Measurements from ENCODE around the gene BBOX1.

DNA sequence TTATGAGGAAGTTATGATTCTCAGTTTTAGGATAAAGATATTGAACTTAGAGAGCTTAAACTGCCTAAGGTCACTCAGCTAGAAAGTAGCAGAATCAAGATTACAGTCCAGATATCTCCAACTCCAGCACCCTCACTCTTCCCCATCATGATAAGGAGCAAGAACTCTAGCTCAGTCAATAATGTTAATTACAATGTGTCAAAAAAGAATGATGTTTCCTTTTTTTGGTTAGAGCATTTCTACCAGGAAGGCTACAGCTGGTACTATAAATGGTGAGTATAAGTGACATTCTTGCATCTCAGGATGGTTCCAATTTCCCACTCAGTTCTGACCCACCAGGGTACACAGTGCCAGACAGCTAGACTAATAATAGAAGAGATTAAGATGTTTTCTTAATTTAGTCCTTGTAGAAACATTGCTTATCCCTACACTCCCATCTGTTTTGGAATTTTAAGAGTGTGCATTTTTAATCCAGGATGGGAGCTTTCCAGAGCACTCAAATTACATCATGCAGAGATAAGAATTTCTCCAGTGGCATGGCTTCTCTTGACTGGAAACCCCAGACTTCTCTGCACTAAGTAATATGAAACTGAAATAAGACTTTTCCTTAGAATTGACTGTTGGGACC lies 21.6 kb upstream of the BBOX1 start:
- TF ChIP-seq, protein P1, sequence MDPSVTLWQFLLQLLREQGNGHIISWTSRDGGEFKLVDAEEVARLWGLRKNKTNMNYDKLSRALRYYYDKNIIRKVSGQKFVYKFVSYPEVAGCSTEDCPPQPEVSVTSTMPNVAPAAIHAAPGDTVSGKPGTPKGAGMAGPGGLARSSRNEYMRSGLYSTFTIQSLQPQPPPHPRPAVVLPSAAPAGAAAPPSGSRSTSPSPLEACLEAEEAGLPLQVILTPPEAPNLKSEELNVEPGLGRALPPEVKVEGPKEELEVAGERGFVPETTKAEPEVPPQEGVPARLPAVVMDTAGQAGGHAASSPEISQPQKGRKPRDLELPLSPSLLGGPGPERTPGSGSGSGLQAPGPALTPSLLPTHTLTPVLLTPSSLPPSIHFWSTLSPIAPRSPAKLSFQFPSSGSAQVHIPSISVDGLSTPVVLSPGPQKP (IDR thresholded peaks at IDR 0.05; ENCODE audit: borderline replicate concordance, low read depth, low read length) = no peak
- TF ChIP-seq POLR2A (IDR thresholded peaks at IDR 0.05; ENCODE audit: low read depth, low read length) = no peak
- no peak for TF ChIP-seq FOS (IDR thresholded peaks at IDR 0.05; ENCODE audit: low read depth, low read length)
- TF ChIP-seq, protein P2, sequence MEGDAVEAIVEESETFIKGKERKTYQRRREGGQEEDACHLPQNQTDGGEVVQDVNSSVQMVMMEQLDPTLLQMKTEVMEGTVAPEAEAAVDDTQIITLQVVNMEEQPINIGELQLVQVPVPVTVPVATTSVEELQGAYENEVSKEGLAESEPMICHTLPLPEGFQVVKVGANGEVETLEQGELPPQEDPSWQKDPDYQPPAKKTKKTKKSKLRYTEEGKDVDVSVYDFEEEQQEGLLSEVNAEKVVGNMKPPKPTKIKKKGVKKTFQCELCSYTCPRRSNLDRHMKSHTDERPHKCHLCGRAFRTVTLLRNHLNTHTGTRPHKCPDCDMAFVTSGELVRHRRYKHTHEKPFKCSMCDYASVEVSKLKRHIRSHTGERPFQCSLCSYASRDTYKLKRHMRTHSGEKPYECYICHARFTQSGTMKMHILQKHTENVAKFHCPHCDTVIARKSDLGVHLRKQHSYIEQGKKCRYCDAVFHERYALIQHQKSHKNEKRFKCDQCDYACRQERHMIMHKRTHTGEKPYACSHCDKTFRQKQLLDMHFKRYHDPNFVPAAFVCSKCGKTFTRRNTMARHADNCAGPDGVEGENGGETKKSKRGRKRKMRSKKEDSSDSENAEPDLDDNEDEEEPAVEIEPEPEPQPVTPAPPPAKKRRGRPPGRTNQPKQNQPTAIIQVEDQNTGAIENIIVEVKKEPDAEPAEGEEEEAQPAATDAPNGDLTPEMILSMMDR (conservative IDR thresholded peaks at IDR 0.05; ENCODE audit: low read depth, low read length) = no peak
- TF ChIP-seq RFX5 (IDR thresholded peaks at IDR 0.05; ENCODE audit: low read depth, low read length) = no peak
- TF ChIP-seq MXI1 (IDR thresholded peaks at IDR 0.05; ENCODE audit: borderline replicate concordance, low read depth, low read length) = no peak
- TF ChIP-seq SMC3 (IDR thresholded peaks at IDR 0.05; ENCODE audit: low read depth, low read length) = no peak
- TF ChIP-seq, protein P3, sequence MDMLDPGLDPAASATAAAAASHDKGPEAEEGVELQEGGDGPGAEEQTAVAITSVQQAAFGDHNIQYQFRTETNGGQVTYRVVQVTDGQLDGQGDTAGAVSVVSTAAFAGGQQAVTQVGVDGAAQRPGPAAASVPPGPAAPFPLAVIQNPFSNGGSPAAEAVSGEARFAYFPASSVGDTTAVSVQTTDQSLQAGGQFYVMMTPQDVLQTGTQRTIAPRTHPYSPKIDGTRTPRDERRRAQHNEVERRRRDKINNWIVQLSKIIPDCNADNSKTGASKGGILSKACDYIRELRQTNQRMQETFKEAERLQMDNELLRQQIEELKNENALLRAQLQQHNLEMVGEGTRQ (IDR thresholded peaks at IDR 0.05; ENCODE audit: low read depth, low read length) = no peak
- no peak for TF ChIP-seq CEBPB (IDR thresholded peaks at IDR 0.05; ENCODE audit: low read depth, low read length)
- TF ChIP-seq NFE2L2 (IDR thresholded peaks at IDR 0.05; ENCODE audit: low read depth, low read length) = no peak
- no peak for TF ChIP-seq BHLHE40 (IDR thresholded peaks at IDR 0.05; ENCODE audit: low read depth, low read length)
- no peak for TF ChIP-seq CHD1 (IDR thresholded peaks at IDR 0.05; ENCODE audit: low read depth, low read length)

Measured in IMR-90 (cell line).